H1 (cell line): ENCODE data around the gene LAMP5. TPM values are rescaled to one million over a fixed set of nuclear protein-coding genes. Genes with fewer than 3 reads are reported as not detected.

Experiments
- CTCF ChIA-PET: fragments of 300-600 bp; sonication (Branson Sonifier 250); formaldehyde crosslinking; loops from one replicate; lab custom pipeline; 2021; ENCODE audit not compliant: partially characterized antibody; lab: Charles Lee
- POLR2A ChIA-PET: fragments of 300-600 bp; sonication (Branson Sonifier 250); formaldehyde crosslinking; loops from one replicate; lab custom pipeline; 2021; ENCODE audit warnings: inconsistent platforms; ENCODE audit not compliant: partially characterized antibody; lab: Charles Lee
- DNase-seq, 2 experiments: peaks; one replicate each; pipeline versions ENCODE4 v3.0.0 to v3.0.0-alpha.2; 2010 to 2022; ENCODE audit warnings: low spot score in 2 of 2, low read depth in 1 of 2, mixed read lengths in 1 of 2
- FAIRE-seq: peaks from 2 replicates; lab custom pipeline; 2011; peaks lifted over from hg19 to GRCh38; lab: Jason Lieb, UNC
- H2AFZ ChIP-seq: 2 replicates; pipeline ENCODE4 v1.8.1; 2012; ENCODE audit warnings: low read length, inconsistent platforms
- H2AK5ac ChIP-seq: 2 replicates; pipeline ENCODE4 v1.6.1; 2013; ENCODE audit warnings: low read depth, low read length
- H2BK120ac ChIP-seq: replicated peaks from 2 replicates; pipeline ENCODE3; 2013; ENCODE audit warnings: low read depth, low read length, inconsistent platforms
- H2BK12ac ChIP-seq: 2 replicates; pipeline ENCODE4 v1.6.1; 2013; ENCODE audit warnings: low read depth, low read length
- H2BK15ac ChIP-seq: 2 replicates; pipeline ENCODE4 v1.6.1; 2013; ENCODE audit warnings: low read length
- H2BK20ac ChIP-seq: 2 replicates; pipeline ENCODE4 v1.6.1; 2013; ENCODE audit warnings: low read length
- H2BK5ac ChIP-seq: 2 replicates; pipeline ENCODE4 v1.6.1; 2013; ENCODE audit warnings: low read depth, low read length
- H3K14ac ChIP-seq: 2 replicates; pipeline ENCODE4 v1.6.1; 2013; ENCODE audit warnings: inconsistent platforms; ENCODE audit not compliant: insufficient read length
- H3K18ac ChIP-seq: 2 replicates; pipeline ENCODE4 v1.6.1; 2013; ENCODE audit warnings: low read length; ENCODE audit errors: extremely low read depth
- H3K23ac ChIP-seq: 2 replicates; pipeline ENCODE4 v1.6.1; 2013; ENCODE audit warnings: inconsistent platforms; ENCODE audit not compliant: insufficient read length
- H3K23me2 ChIP-seq: 2 replicates; pipeline ENCODE4 v1.6.1; 2013; ENCODE audit warnings: low read depth, low read length
- H3K27ac ChIP-seq: 2 replicates; pipeline ENCODE4 v1.6.1; 2011; ENCODE audit warnings: low read depth, low read length, inconsistent platforms
- H3K27me3 ChIP-seq, 4 experiments: replicated peaks in 1 of 4; 1 replicate in 1 of 4; 2 replicates in 3 of 4; pipeline versions ENCODE4 v1.6.1 to v1.8.1; 2011 to 2013; ENCODE audit warnings: low read length in 3 of 4, mild to moderate bottlenecking in 3 of 4, inconsistent platforms in 2 of 4, mixed read lengths in 2 of 4, moderate library complexity in 1 of 4; ENCODE audit not compliant: control insufficient read depth in 3 of 4, insufficient read depth in 3 of 4; ENCODE audit errors: extremely low read depth in 1 of 4
- H3K36me3 ChIP-seq, 4 experiments: 2 replicates each; pipeline versions ENCODE4 v1.6.1 to v1.8.1; 2011 to 2013; ENCODE audit warnings: mild to moderate bottlenecking in 4 of 4, low read length in 3 of 4, moderate library complexity in 2 of 4, control low read depth in 1 of 4, inconsistent platforms in 1 of 4; ENCODE audit not compliant: insufficient read depth in 4 of 4, control insufficient read depth in 2 of 4
- H3K4ac ChIP-seq: replicated peaks from 2 replicates; pipeline ENCODE3; 2013; ENCODE audit warnings: low read length, low read depth, mixed read lengths, inconsistent platforms; ENCODE audit not compliant: insufficient read length
- H3K4me1 ChIP-seq, 4 experiments: replicated peaks in 1 of 4; 1 replicate in 1 of 4; 2 replicates in 3 of 4; pipeline versions ENCODE4 v1.6.1 to v1.8.1; 2011 to 2013; ENCODE audit warnings: low read length in 3 of 4, inconsistent platforms in 2 of 4, mixed read lengths in 1 of 4; ENCODE audit not compliant: insufficient read depth in 4 of 4, control insufficient read depth in 3 of 4
- H3K4me2 ChIP-seq, 2 experiments: 2 replicates each; pipeline versions ENCODE4 v1.6.1 to v1.8.1; 2011 to 2013; ENCODE audit warnings: low read depth in 2 of 2, low read length in 2 of 2, control low read depth in 1 of 2, inconsistent platforms in 1 of 2, mild to moderate bottlenecking in 1 of 2; ENCODE audit not compliant: insufficient read depth in 1 of 2
- H3K4me3 ChIP-seq, 4 experiments: fragments of 200-600, 300-600 bp in 1 of 4; sonication (generic), shearing (Covaris generic), sonication (Bioruptor Twin) in 1 of 4; 2 replicates each; pipeline versions ENCODE4 v1.5.1 to v1.8.1; 2011 to 2016; ENCODE audit warnings: low read length in 4 of 4, low read depth in 3 of 4, control low read depth in 2 of 4, inconsistent platforms in 2 of 4, mild to moderate bottlenecking in 2 of 4, mixed read lengths in 1 of 4, moderate library complexity in 1 of 4; ENCODE audit not compliant: insufficient read depth in 2 of 4; ENCODE audit errors: extremely low read depth in 1 of 4
- H3K56ac ChIP-seq: replicated peaks from 2 replicates; pipeline ENCODE3; 2013; ENCODE audit warnings: low read depth, mild to moderate bottlenecking, mixed read lengths, low read length, inconsistent platforms; ENCODE audit not compliant: insufficient read length
- H3K79me1 ChIP-seq: 2 replicates; pipeline ENCODE4 v1.6.1; 2013; ENCODE audit warnings: low read depth, low read length, control low read depth
- H3K79me2 ChIP-seq, 2 experiments: 2 replicates each; pipeline versions ENCODE4 v1.6.1 to v1.8.1; 2012 to 2013; ENCODE audit warnings: low read length in 2 of 2, mild to moderate bottlenecking in 2 of 2, inconsistent platforms in 1 of 2; ENCODE audit not compliant: insufficient read depth in 2 of 2, control insufficient read depth in 1 of 2
- H3K9ac ChIP-seq, 4 experiments: replicated peaks in 1 of 4; 1 replicate in 1 of 4; 2 replicates in 3 of 4; pipeline versions ENCODE4 v1.6.1 to v1.8.1; 2011 to 2013; ENCODE audit warnings: low read depth in 3 of 4, low read length in 3 of 4, control low read depth in 2 of 4, mild to moderate bottlenecking in 2 of 4, moderate library complexity in 2 of 4, inconsistent platforms in 1 of 4; ENCODE audit errors: extremely low read depth in 1 of 4
- H3K9me3 ChIP-seq, 2 experiments: 2 replicates each; pipeline versions ENCODE4 v1.6.1 to v1.8.1; 2012 to 2013; ENCODE audit warnings: mild to moderate bottlenecking in 2 of 2, moderate library complexity in 2 of 2, control low read depth in 1 of 2, inconsistent platforms in 1 of 2, low read depth in 1 of 2, low read length in 1 of 2, mixed read lengths in 1 of 2; ENCODE audit not compliant: insufficient read depth in 2 of 2
- H4K20me1 ChIP-seq, 2 experiments: replicated peaks in 1 of 2; 2 replicates each; pipeline versions ENCODE3 to v1.8.1; 2011 to 2013; ENCODE audit warnings: inconsistent platforms in 2 of 2, low read length in 2 of 2, mild to moderate bottlenecking in 1 of 2; ENCODE audit not compliant: insufficient read depth in 2 of 2, control insufficient read depth in 1 of 2
- H4K5ac ChIP-seq: 2 replicates; pipeline ENCODE4 v1.6.1; 2013; ENCODE audit warnings: low read length, low read depth, mixed read lengths, inconsistent platforms; ENCODE audit not compliant: insufficient read length
- H4K8ac ChIP-seq: 2 replicates; pipeline ENCODE4 v1.8.0; 2013; ENCODE audit warnings: mild to moderate bottlenecking, moderate library complexity, low read length, inconsistent platforms; ENCODE audit not compliant: insufficient read depth; ENCODE audit errors: extremely low read depth
- H4K91ac ChIP-seq: replicated peaks from 2 replicates; pipeline ENCODE3; 2013; ENCODE audit warnings: low read length, mixed read lengths, inconsistent platforms; ENCODE audit not compliant: insufficient read length
- CBX8 ChIP-seq: fragments of 300-800, 300-1000 bp; sonication (generic); IDR thresholded peaks from 2 replicates; pipeline ENCODE4 v1.7.1; 2016; ENCODE audit warnings: low read depth, low read length, borderline replicate concordance
- EZH2 ChIP-seq: fragments of 200-600 bp; sonication (generic); IDR thresholded peaks from 2 replicates; pipeline ENCODE4 v1.7.1; 2012; ENCODE audit warnings: low read depth, mild to moderate bottlenecking, moderate library complexity, low read length, inconsistent platforms; ENCODE audit not compliant: severe bottlenecking
- SIX5 ChIP-seq: IDR thresholded peaks from 2 replicates; pipeline ENCODE4 v1.6.1; 2011; ENCODE audit warnings: mild to moderate bottlenecking, low read depth, low read length
- SP4 ChIP-seq: IDR thresholded peaks from 2 replicates; pipeline ENCODE4 v1.6.1; 2012; ENCODE audit warnings: low read length, inconsistent platforms
- SRF ChIP-seq: IDR thresholded peaks from 2 replicates; pipeline ENCODE4 v1.6.1; 2011; ENCODE audit warnings: mild to moderate bottlenecking, low read depth, low read length, moderate library complexity
- WGBS, 2 experiments: shearing (Covaris generic) in 1 of 2; methylation state at CpG; one replicate each; pipeline versions ENCODE4 v1.1.6 to v1.1.7; 2013 to 2015; ENCODE audit warnings: low lambda C conversion rate in 2 of 2, mixed read lengths in 2 of 2, inconsistent platforms in 1 of 2, low coverage in 1 of 2, missing lambda C conversion rate in 1 of 2; ENCODE audit not compliant: insufficient replicate concordance in 2 of 2, insufficient coverage in 1 of 2, insufficient read length in 1 of 2; ENCODE audit errors: extremely low coverage in 1 of 2, missing lambda C conversion rate in 1 of 2; 5-methylcytosine and 5-hydroxymethylcytosine counted together
- polyA plus RNA-seq, 7 experiments: library from polyadenylated mRNA; depleted of rRNA in 3 of 7; stranded (reverse) in 5 of 7; unstranded in 2 of 7; fragments of >200 nt in 5 of 7; fragments of 200-250 nt in 2 of 7; gene quantifications; 1 replicate in 5 of 7; 2 replicates in 1 of 7; 4 replicates in 1 of 7; pipeline versions ENCODE4 v1.2.1 to v1.2.3, GENCODE V29; 2011 to 2013; ENCODE audit warnings: missing spikeins in 2 of 7, mixed read lengths in 2 of 7
- total RNA-seq: library from RNA; stranded (reverse); fragmentation: NEBNext Ultra II Directional; extraction: Animal tissue kit (Norgen Biotek cat#: 25700); gene quantifications from 2 replicates; pipeline ENCODE4 v1.2.1, GENCODE V29; 2021

Gene LAMP5
- total and polyA plus RNA-seq, 2 of the 8 experiments (the other 6 are each of a cell fraction or from before 2014, with no cell fraction given): 0.22 to 1.9 TPM

DNA sequence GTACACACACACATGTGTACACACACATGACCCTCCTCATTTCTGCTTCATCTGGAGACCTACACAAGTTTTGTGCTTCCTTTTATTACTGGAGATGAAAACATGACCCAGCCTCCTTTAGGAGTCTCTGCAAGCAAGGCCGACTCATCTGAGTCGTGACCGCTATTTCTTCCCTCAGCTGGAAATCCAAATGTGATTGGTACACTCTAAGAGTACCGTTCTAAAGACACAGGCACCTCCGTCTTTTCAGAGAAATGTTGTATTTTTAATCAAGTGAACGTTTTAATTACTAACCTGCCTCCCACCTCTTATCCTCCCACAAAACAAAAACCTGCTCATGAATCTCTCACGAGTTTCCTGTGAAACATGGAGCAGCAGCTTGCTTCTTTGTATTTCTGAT is 63.0 kb downstream of the LAMP5 start:
- 86% methylated on average over 7 of the region's 7 CpGs; no CpG with 5 or more reads in 1 of the 2 experiments for WGBS, 2 experiments
- Histone ChIP-seq H2BK20ac (no peak overlapping the region), H3K4me1 (peaks cover 15 to 29% (median 22%) of the 10 kb centered on the region in 4 experiments), H3K23ac (no peak overlapping the region), H3K4ac (no peak overlapping the region), H2BK5ac (peak overlapping the region; percentile 21; the same call in 1 of the 2 replicates), H3K56ac (no peak overlapping the region), H3K9ac (no peak overlapping the region), H2BK15ac (no peak overlapping the region), H3K4me3 (no peak overlapping the region), H2AK5ac (no peak overlapping the region), H3K27me3 (peaks cover 0 to 27% (median 13%) of the 10 kb centered on the region in 4 experiments; a peak in 6 of 7 replicates), H3K9me3 (no peaks in the 10 kb centered on the region; a peak in 1 of 4 replicates), H4K91ac (no peak overlapping the region), H4K5ac (no peak overlapping the region), H2AFZ (no peak overlapping the region), H2BK12ac (peak overlapping the region; percentile 88), H3K4me2 (no peak overlapping the region), H3K36me3 (no peaks in the 10 kb centered on the region), H3K18ac (no peak overlapping the region), H4K8ac (no peak overlapping the region), H3K27ac (no peak overlapping the region), H3K79me1 (no peaks in the 10 kb centered on the region), H3K23me2 (0 out of 2 replicates have a peak, but pooled peaks cover 2% of the 10 kb centered on the region), H4K20me1 (no peaks in the 10 kb centered on the region), H2BK120ac (no peak overlapping the region), H3K14ac (no peak overlapping the region), H3K79me2 (no peaks in the 10 kb centered on the region)
- no peak for TF ChIP-seq CBX8
- no peak for TF ChIP-seq SIX5
- TF ChIP-seq EZH2: no peak
- TF ChIP-seq SP4: no peak
- no peak for TF ChIP-seq SRF
- DNase-seq: no peak
- ChIA-PET POLR2A (interaction anchor here (0.7 kb wide), 1 partner anchor 1059 kb away, joined by 3 read pairs; no protein-coding TSS in a partner anchor), CTCF (interaction anchor here (1.5 to 1.7 kb wide), 2 partner anchors 40 to 73 kb away, joined by 3 to 8 read pairs; no protein-coding TSS in a partner anchor)
- no peak for FAIRE-seq
